HepG2 (cell line): ENCODE data around the gene TTC39C. TPM values are rescaled to one million over a fixed set of nuclear protein-coding genes. Genes with fewer than 3 reads are reported as not detected.
A peak's percentile ranks its signal among the peaks of the same experiment; 100 is the strongest.

Experiments used
- HOXA9 ChIP-seq: sonication (generic); formaldehyde crosslinking; IDR thresholded peaks from 2 replicates; pipeline ENCODE4 v1.8.1; 2022; ENCODE audit warnings: missing genetic modification reagents, mild to moderate bottlenecking, moderate library complexity, borderline replicate concordance
- KAT2B ChIP-seq: fragments of 150-350 bp; IDR thresholded peaks from 2 replicates; pipeline ENCODE4 v1.6.1; 2014; ENCODE audit warnings: low read depth, low read length, borderline replicate concordance
- NFE2 ChIP-seq: sonication (generic); formaldehyde crosslinking; IDR thresholded peaks from 2 replicates; pipeline ENCODE4 v1.4.0; 2020; ENCODE audit warnings: missing genetic modification reagents
- RFX1 ChIP-seq: fragments of 450-650 bp; IDR thresholded peaks from 2 replicates; pipeline ENCODE4 v1.6.1; 2017
- RORA ChIP-seq: sonication (generic); formaldehyde crosslinking; IDR thresholded peaks from 2 replicates; pipeline ENCODE4 v1.5.0; 2020; ENCODE audit warnings: mild to moderate bottlenecking, missing genetic modification reagents, moderate library complexity
- ZNF296 ChIP-seq: sonication (generic); formaldehyde crosslinking; conservative IDR thresholded peaks from 2 replicates; pipeline ENCODE4 v1.5.0; 2020; ENCODE audit warnings: mild to moderate bottlenecking, missing genetic modification reagents
- ZNF761 ChIP-seq: sonication (generic); formaldehyde crosslinking; conservative IDR thresholded peaks from 2 replicates; pipeline ENCODE4 v1.4.0; 2020; ENCODE audit warnings: mild to moderate bottlenecking, missing genetic modification reagents
- ZNF782 ChIP-seq: sonication (generic); formaldehyde crosslinking; IDR thresholded peaks from 2 replicates; pipeline ENCODE4 v1.4.0; 2020; ENCODE audit warnings: missing genetic modification reagents, mild to moderate bottlenecking, borderline replicate concordance
- polyA plus RNA-seq, 8 experiments: library from polyadenylated mRNA; depleted of rRNA in 3 of 8; stranded (reverse) in 7 of 8; unstranded in 1 of 8; fragments of >200 nt; fragmentation: Illumina TruSeq in 4 of 8; extraction: Trizol in 4 of 8; gene quantifications; 2 replicates each; pipeline versions ENCODE4 v1.2.1 to v1.2.3, GENCODE V29; 2011 to 2016; ENCODE audit warnings: low read depth in 4 of 8, missing spikeins in 1 of 8, mixed read lengths in 1 of 8; ENCODE audit not compliant: insufficient read depth in 1 of 8
- total RNA-seq, 5 experiments: library from RNA; depleted of rRNA; stranded (reverse); fragments of >200 nt; fragmentation: Illumina TruSeq; extraction: Trizol; gene quantifications; 2 replicates each; pipeline ENCODE4 v1.2.3, GENCODE V29; 2016; ENCODE audit warnings: low read depth in 1 of 5
- TF ChIP-seq, protein P1 (sequence below): sonication (generic); formaldehyde crosslinking; IDR thresholded peaks from 2 replicates; pipeline ENCODE4 v1.4.0; 2020; ENCODE audit warnings: missing genetic modification reagents
- TF ChIP-seq, protein P2 (sequence below): sonication (generic); formaldehyde crosslinking; IDR thresholded peaks from 2 replicates; pipeline ENCODE4 v1.5.0; 2020; ENCODE audit warnings: mild to moderate bottlenecking, missing genetic modification reagents
- TF ChIP-seq, protein P3 (sequence below): sonication (generic); formaldehyde crosslinking; IDR thresholded peaks from 2 replicates; pipeline ENCODE4 v1.4.0; 2020; ENCODE audit warnings: missing genetic modification reagents
- TF ChIP-seq, protein P4 (sequence below): sonication (generic); formaldehyde crosslinking; IDR thresholded peaks from 2 replicates; pipeline ENCODE4 v1.9.0; 2022; ENCODE audit warnings: low read depth, missing genetic modification reagents
- TF ChIP-seq, protein P5 (sequence below): sonication (generic); formaldehyde crosslinking; IDR thresholded peaks from 2 replicates; pipeline ENCODE4 v1.9.0; 2021; ENCODE audit warnings: missing genetic modification reagents, mild to moderate bottlenecking, borderline replicate concordance

The TTC39C gene
- total and polyA plus RNA-seq, 2 of the 13 experiments (the other 11 are each of a cell fraction or from before 2014, with no cell fraction given), result 19.1 to 25.9 TPM

DNA sequence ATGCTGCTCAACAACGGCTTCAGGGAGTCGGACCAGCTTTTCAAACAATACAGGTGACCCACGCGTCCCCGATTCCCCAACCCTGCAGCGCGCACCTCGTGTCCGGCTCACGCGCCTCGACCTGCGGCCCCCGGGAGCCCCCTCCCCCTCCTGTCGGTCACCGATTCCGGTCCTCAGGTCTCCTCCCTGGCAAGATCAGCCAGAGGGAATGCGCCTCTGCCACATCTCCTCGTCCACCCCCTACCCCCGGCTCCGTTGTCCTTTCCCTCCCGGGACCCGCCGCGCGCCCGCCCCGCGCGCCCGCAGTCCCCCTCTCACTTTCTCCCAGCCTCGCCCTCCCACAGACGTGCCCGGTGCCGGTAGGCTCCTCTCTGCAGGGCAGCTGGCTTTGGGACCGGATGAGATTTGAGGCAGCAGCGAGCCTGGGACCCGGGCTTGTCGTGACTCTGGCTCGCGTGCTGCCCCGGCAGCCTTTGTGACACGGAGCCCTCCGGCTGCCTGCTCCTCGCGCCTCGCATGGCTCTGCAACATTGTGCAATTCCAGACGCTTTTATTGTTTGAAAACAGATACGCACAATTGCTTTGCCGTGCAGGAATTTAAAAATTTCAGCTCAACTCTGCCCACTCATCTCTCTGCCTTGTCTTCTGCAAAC lies 558 bp downstream of the TTC39C start (continued):
- TF ChIP-seq, protein P1, sequence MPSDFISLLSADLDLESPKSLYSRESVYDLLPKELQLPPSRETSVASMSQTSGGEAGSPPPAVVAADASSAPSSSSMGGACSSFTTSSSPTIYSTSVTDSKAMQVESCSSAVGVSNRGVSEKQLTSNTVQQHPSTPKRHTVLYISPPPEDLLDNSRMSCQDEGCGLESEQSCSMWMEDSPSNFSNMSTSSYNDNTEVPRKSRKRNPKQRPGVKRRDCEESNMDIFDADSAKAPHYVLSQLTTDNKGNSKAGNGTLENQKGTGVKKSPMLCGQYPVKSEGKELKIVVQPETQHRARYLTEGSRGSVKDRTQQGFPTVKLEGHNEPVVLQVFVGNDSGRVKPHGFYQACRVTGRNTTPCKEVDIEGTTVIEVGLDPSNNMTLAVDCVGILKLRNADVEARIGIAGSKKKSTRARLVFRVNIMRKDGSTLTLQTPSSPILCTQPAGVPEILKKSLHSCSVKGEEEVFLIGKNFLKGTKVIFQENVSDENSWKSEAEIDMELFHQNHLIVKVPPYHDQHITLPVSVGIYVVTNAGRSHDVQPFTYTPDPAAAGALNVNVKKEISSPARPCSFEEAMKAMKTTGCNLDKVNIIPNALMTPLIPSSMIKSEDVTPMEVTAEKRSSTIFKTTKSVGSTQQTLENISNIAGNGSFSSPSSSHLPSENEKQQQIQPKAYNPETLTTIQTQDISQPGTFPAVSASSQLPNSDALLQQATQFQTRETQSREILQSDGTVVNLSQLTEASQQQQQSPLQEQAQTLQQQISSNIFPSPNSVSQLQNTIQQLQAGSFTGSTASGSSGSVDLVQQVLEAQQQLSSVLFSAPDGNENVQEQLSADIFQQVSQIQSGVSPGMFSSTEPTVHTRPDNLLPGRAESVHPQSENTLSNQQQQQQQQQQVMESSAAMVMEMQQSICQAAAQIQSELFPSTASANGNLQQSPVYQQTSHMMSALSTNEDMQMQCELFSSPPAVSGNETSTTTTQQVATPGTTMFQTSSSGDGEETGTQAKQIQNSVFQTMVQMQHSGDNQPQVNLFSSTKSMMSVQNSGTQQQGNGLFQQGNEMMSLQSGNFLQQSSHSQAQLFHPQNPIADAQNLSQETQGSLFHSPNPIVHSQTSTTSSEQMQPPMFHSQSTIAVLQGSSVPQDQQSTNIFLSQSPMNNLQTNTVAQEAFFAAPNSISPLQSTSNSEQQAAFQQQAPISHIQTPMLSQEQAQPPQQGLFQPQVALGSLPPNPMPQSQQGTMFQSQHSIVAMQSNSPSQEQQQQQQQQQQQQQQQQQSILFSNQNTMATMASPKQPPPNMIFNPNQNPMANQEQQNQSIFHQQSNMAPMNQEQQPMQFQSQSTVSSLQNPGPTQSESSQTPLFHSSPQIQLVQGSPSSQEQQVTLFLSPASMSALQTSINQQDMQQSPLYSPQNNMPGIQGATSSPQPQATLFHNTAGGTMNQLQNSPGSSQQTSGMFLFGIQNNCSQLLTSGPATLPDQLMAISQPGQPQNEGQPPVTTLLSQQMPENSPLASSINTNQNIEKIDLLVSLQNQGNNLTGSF, result no peak
- TF ChIP-seq ZNF761 (CRISPR knock-in tag) (no peak), KAT2B (no peak), HOXA9 (CRISPR knock-in tag) (no peak), ZNF782 (CRISPR knock-in tag) (no peak; the same call in 1 of the 2 replicates), RORA (CRISPR knock-in tag) (no peak), NFE2 (no peak), RFX1 (no peak), ZNF296 (no peak)
- TF ChIP-seq, protein P2, sequence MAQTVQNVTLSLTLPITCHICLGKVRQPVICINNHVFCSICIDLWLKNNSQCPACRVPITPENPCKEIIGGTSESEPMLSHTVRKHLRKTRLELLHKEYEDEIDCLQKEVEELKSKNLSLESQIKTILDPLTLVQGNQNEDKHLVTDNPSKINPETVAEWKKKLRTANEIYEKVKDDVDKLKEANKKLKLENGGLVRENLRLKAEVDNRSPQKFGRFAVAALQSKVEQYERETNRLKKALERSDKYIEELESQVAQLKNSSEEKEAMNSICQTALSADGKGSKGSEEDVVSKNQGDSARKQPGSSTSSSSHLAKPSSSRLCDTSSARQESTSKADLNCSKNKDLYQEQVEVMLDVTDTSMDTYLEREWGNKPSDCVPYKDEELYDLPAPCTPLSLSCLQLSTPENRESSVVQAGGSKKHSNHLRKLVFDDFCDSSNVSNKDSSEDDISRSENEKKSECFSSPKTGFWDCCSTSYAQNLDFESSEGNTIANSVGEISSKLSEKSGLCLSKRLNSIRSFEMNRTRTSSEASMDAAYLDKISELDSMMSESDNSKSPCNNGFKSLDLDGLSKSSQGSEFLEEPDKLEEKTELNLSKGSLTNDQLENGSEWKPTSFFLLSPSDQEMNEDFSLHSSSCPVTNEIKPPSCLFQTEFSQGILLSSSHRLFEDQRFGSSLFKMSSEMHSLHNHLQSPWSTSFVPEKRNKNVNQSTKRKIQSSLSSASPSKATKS (CRISPR knock-in tag), result peak; percentile 32; the same call in 1 of the 2 replicates
- TF ChIP-seq, protein P3, sequence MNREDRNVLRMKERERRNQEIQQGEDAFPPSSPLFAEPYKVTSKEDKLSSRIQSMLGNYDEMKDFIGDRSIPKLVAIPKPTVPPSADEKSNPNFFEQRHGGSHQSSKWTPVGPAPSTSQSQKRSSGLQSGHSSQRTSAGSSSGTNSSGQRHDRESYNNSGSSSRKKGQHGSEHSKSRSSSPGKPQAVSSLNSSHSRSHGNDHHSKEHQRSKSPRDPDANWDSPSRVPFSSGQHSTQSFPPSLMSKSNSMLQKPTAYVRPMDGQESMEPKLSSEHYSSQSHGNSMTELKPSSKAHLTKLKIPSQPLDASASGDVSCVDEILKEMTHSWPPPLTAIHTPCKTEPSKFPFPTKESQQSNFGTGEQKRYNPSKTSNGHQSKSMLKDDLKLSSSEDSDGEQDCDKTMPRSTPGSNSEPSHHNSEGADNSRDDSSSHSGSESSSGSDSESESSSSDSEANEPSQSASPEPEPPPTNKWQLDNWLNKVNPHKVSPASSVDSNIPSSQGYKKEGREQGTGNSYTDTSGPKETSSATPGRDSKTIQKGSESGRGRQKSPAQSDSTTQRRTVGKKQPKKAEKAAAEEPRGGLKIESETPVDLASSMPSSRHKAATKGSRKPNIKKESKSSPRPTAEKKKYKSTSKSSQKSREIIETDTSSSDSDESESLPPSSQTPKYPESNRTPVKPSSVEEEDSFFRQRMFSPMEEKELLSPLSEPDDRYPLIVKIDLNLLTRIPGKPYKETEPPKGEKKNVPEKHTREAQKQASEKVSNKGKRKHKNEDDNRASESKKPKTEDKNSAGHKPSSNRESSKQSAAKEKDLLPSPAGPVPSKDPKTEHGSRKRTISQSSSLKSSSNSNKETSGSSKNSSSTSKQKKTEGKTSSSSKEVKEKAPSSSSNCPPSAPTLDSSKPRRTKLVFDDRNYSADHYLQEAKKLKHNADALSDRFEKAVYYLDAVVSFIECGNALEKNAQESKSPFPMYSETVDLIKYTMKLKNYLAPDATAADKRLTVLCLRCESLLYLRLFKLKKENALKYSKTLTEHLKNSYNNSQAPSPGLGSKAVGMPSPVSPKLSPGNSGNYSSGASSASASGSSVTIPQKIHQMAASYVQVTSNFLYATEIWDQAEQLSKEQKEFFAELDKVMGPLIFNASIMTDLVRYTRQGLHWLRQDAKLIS (CRISPR knock-in tag), result no peak
- TF ChIP-seq, protein P4, sequence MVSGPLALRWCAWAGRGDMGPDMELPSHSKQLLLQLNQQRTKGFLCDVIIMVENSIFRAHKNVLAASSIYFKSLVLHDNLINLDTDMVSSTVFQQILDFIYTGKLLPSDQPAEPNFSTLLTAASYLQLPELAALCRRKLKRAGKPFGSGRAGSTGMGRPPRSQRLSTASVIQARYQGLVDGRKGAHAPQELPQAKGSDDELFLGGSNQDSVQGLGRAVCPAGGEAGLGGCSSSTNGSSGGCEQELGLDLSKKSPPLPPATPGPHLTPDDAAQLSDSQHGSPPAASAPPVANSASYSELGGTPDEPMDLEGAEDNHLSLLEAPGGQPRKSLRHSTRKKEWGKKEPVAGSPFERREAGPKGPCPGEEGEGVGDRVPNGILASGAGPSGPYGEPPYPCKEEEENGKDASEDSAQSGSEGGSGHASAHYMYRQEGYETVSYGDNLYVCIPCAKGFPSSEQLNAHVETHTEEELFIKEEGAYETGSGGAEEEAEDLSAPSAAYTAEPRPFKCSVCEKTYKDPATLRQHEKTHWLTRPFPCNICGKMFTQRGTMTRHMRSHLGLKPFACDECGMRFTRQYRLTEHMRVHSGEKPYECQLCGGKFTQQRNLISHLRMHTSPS (CRISPR knock-in tag), result peak; percentile 35; the same call in 1 of the 2 replicates
- TF ChIP-seq, protein P5, sequence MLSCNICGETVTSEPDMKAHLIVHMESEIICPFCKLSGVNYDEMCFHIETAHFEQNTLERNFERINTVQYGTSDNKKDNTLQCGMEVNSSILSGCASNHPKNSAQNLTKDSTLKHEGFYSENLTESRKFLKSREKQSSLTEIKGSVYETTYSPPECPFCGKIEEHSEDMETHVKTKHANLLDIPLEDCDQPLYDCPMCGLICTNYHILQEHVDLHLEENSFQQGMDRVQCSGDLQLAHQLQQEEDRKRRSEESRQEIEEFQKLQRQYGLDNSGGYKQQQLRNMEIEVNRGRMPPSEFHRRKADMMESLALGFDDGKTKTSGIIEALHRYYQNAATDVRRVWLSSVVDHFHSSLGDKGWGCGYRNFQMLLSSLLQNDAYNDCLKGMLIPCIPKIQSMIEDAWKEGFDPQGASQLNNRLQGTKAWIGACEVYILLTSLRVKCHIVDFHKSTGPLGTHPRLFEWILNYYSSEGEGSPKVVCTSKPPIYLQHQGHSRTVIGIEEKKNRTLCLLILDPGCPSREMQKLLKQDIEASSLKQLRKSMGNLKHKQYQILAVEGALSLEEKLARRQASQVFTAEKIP, result no peak
